ENCODE results near the gene SSH2. TPM values are rescaled to one million over a fixed set of nuclear protein-coding genes. Genes with fewer than 3 reads are reported as not detected.
A peak's percentile ranks its signal among the peaks of the same experiment; 100 is the strongest.

The SSH2 gene
- total and polyA plus RNA-seq, 9 of the 15 experiments (the other 6 are each of a cell fraction or from before 2014, with no cell fraction given): 3.9 to 16.1 (median 10.2) TPM

- H4K20me1 ChIP-seq (replicated peaks; ENCODE audit: control insufficient read depth, insufficient read depth, low read length): no peaks in the 10 kb centered on the region
Measured at GRCh38 chr17:29959658-29960337, 29.8 kb upstream of the SSH2 start.

More at GRCh38 chr17:29959658-29960337, 29.8 kb upstream of the SSH2 start:
- no peak overlapping the region for H2AFZ ChIP-seq (ENCODE audit: low read depth, low read length)
- H3K9ac ChIP-seq (ENCODE audit: insufficient read depth in 1 of 2, low read depth in 2 of 2, low read length in 2 of 2): no peak overlapping the region
- H3K4me2 ChIP-seq (ENCODE audit: insufficient read depth, low read length): no peak overlapping the region
- no peak overlapping the region for H3K27ac ChIP-seq (ENCODE audit: extremely low read depth, low read depth, low read length)
- no TSS peak for BruUV-seq (replicated peaks)
- no peaks in the 10 kb centered on the region for H3K27me3 ChIP-seq (ENCODE audit: control insufficient read depth in 2 of 2, insufficient read depth in 2 of 2, low read length in 2 of 2)
- no peaks in the 10 kb centered on the region for H3K36me3 ChIP-seq (ENCODE audit: control insufficient read depth, insufficient read depth, low read length)
- H3K9me3 ChIP-seq (replicated peaks; ENCODE audit: control insufficient read depth, insufficient read depth, low read depth, low read length): no peaks in the 10 kb centered on the region
- DNase-seq (ENCODE audit: extremely low read depth in 1 of 4, low spot score in 3 of 4) (no peak), FAIRE-seq (no peak), ATAC-seq (no peak)
- 0% methylated on average over 4 of the region's 4 CpGs for WGBS (ENCODE audit: insufficient coverage, low coverage, missing lambda C conversion rate)
- no peak for TF ChIP-seq TAF9B (IDR thresholded peaks at IDR 0.05; ENCODE audit: partially characterized antibody)
- TF ChIP-seq MAFG (tag; conservative IDR thresholded peaks at IDR 0.05): 0 out of 2 replicates have a peak, but pooled peaks have one; percentile 8
- no peak for TF ChIP-seq ZNF282 (CRISPR knock-in tag; IDR thresholded peaks at IDR 0.05)
- TF ChIP-seq OTX1 (CRISPR knock-in tag; IDR thresholded peaks at IDR 0.05): no peak
- no peak for TF ChIP-seq CBX3 (IDR thresholded peaks at IDR 0.05; ENCODE audit: borderline replicate concordance in 1 of 2, low read length in 2 of 2)
- TF ChIP-seq MCM2 (IDR thresholded peaks at IDR 0.05; ENCODE audit: low read depth): no peak
- TF ChIP-seq NUFIP1 (IDR thresholded peaks at IDR 0.05; ENCODE audit: partially characterized antibody): no peak
- no peak for TF ChIP-seq EGR1 (conservative IDR thresholded peaks at IDR 0.05)
- TF ChIP-seq SREBF1 (IDR thresholded peaks at IDR 0.05; ENCODE audit: borderline replicate concordance, low read depth, low read length): no peak
- TF ChIP-seq WHSC1 (IDR thresholded peaks at IDR 0.05; ENCODE audit: low read length): no peak
- TF ChIP-seq NFE2 (IDR thresholded peaks at IDR 0.05; ENCODE audit: low read depth): peak; percentile 9; the same call in 1 of the 2 replicates
- TF ChIP-seq MEIS2 (IDR thresholded peaks at IDR 0.05; ENCODE audit: partially characterized antibody): no peak
- TF ChIP-seq HOXB6 (CRISPR knock-in tag; IDR thresholded peaks at IDR 0.05; ENCODE audit: borderline replicate concordance): no peak
- no peak for TF ChIP-seq ZNF316 (IDR thresholded peaks at IDR 0.05)
- intact Hi-C loops (cut with micrococcal nuclease) (no loop called here), in situ Hi-C loops (cut with MboI) (no loop called here)
- no peaks in the 10 kb centered on the region for H3K9me1 ChIP-seq (ENCODE audit: control insufficient read depth, insufficient read depth, low read length)
- no peaks in the 10 kb centered on the region; a peak in 1 of 5 replicates for H3K4me1 ChIP-seq (replicated peaks in 1 of 2; ENCODE audit: control insufficient read depth in 2 of 2, insufficient read depth in 2 of 2, low read length in 2 of 2)
- POLR2A ChIA-PET: interaction anchor here (0.9 kb wide), 1 partner anchor 9 kb away, joined by 3 read pairs; no protein-coding TSS in a partner anchor
- no peak overlapping the region for H3K4me3 ChIP-seq
- CTCF ChIA-PET (ENCODE audit: low intra/inter-chr PET ratio): no interaction called here
- H3K79me2 ChIP-seq (ENCODE audit: control insufficient read depth, insufficient read depth, low read length): no peaks in the 10 kb centered on the region
